Liver (tissue), 9 donors: ENCODE data around the gene MAPK1IP1L. TPM values are rescaled to one million over a fixed set of nuclear protein-coding genes. Genes with fewer than 3 reads are reported as not detected.

Experiments
- DNase-seq: peaks from one replicate; pipeline ENCODE4 v3.0.0-alpha.2; 2017; ENCODE audit warnings: low spot score
- H3K27ac ChIP-seq, 2 donors: one replicate each; pipeline ENCODE4 v1.7.0; 2013; ENCODE audit warnings: inconsistent platforms in 2 of 2, low read length in 2 of 2, control low read depth in 1 of 2, low read depth in 1 of 2, mild to moderate bottlenecking in 1 of 2
- H3K27me3 ChIP-seq, 4 donors: one replicate each; pipeline versions ENCODE4 v1.6.1 to v1.7.0; 2013; ENCODE audit warnings: low read length in 3 of 4, inconsistent platforms in 1 of 4, mild to moderate bottlenecking in 1 of 4, moderate library complexity in 1 of 4; ENCODE audit not compliant: control insufficient read depth in 4 of 4, insufficient read depth in 4 of 4
- H3K36me3 ChIP-seq, 4 donors: one replicate each; pipeline versions ENCODE4 v1.6.1 to v1.7.0; 2013; ENCODE audit warnings: low read length in 3 of 4, mild to moderate bottlenecking in 3 of 4, low read depth in 1 of 4, moderate library complexity in 1 of 4; ENCODE audit not compliant: control insufficient read depth in 4 of 4, insufficient read depth in 3 of 4
- H3K4me1 ChIP-seq, 4 donors: one replicate each; pipeline versions ENCODE4 v1.6.1 to v1.7.0; 2013; ENCODE audit warnings: low read length in 3 of 4, mild to moderate bottlenecking in 3 of 4, moderate library complexity in 1 of 4; ENCODE audit not compliant: control insufficient read depth in 4 of 4, insufficient read depth in 4 of 4
- H3K4me3 ChIP-seq, 3 donors: one replicate each; pipeline versions ENCODE4 v1.6.1 to v1.7.0; 2013; ENCODE audit warnings: low read length in 3 of 3, control low read depth in 1 of 3, low read depth in 1 of 3, mild to moderate bottlenecking in 1 of 3
- H3K9ac ChIP-seq, 2 donors: one replicate each; pipeline ENCODE4 v1.7.0; 2013; ENCODE audit warnings: low read length in 2 of 2, mild to moderate bottlenecking in 2 of 2, moderate library complexity in 2 of 2, control low read depth in 1 of 2, low read depth in 1 of 2
- H3K9me3 ChIP-seq, 4 donors: one replicate each; pipeline versions ENCODE4 v1.6.1 to v1.7.0; 2013; ENCODE audit warnings: low read length in 3 of 4; ENCODE audit not compliant: control insufficient read depth in 4 of 4
- CTCF ChIP-seq: fragments of 150-350 bp; IDR thresholded peaks from 2 replicates; pipeline ENCODE4 v1.5.1; 2017; ENCODE audit warnings: improper control_type of control experiment, low read depth, low read length; ENCODE audit not compliant: missing input control
- EGR1 ChIP-seq, 2 donors: IDR thresholded peaks; 2 replicates each; pipeline ENCODE4 v1.6.1; 2016 to 2018; ENCODE audit warnings: antibody characterized with exemption in 2 of 2, low read depth in 2 of 2
- FOXA1 ChIP-seq: IDR thresholded peaks from 2 replicates; pipeline ENCODE4 v1.6.1; 2016; ENCODE audit warnings: antibody characterized with exemption
- FOXA2 ChIP-seq: IDR thresholded peaks from 2 replicates; pipeline ENCODE4 v1.6.1; 2016; ENCODE audit warnings: antibody characterized with exemption
- GABPA ChIP-seq, 2 donors: IDR thresholded peaks in 1 of 2; conservative IDR thresholded peaks in 1 of 2; 2 replicates each; pipeline ENCODE4 v1.6.1; 2016; ENCODE audit warnings: antibody characterized with exemption in 2 of 2, mild to moderate bottlenecking in 1 of 2, moderate library complexity in 1 of 2
- HNF4A ChIP-seq, 2 donors: conservative IDR thresholded peaks; 2 replicates each; pipeline ENCODE4 v1.6.1; 2016; ENCODE audit warnings: antibody characterized with exemption in 2 of 2, mild to moderate bottlenecking in 2 of 2
- HNF4G ChIP-seq: IDR thresholded peaks from 2 replicates; pipeline ENCODE4 v1.6.1; 2016; ENCODE audit warnings: antibody characterized with exemption
- JUND ChIP-seq, 2 donors: IDR thresholded peaks; 2 replicates each; pipeline ENCODE4 v1.6.1; 2016; ENCODE audit warnings: antibody characterized with exemption in 2 of 2
- NR2F2 ChIP-seq: IDR thresholded peaks from 2 replicates; pipeline ENCODE4 v1.6.1; 2016; ENCODE audit warnings: antibody characterized with exemption
- RAD21 ChIP-seq, 2 donors: IDR thresholded peaks; 2 replicates each; pipeline ENCODE4 v1.6.1; 2016; ENCODE audit warnings: antibody characterized with exemption in 2 of 2, mild to moderate bottlenecking in 2 of 2
- REST ChIP-seq: IDR thresholded peaks from 2 replicates; pipeline ENCODE4 v1.6.1; 2016; ENCODE audit warnings: antibody characterized with exemption, mild to moderate bottlenecking
- RXRA ChIP-seq, 2 donors: IDR thresholded peaks; 2 replicates each; pipeline ENCODE4 v1.6.1; 2017 to 2018; ENCODE audit warnings: antibody characterized with exemption in 2 of 2, mild to moderate bottlenecking in 1 of 2
- SP1 ChIP-seq: IDR thresholded peaks from 2 replicates; pipeline ENCODE4 v1.6.1; 2018; ENCODE audit warnings: antibody characterized with exemption, mild to moderate bottlenecking
- TAF1 ChIP-seq: conservative IDR thresholded peaks from 2 replicates; pipeline ENCODE4 v1.6.1; 2016; ENCODE audit warnings: antibody characterized with exemption, mild to moderate bottlenecking
- YY1 ChIP-seq: IDR thresholded peaks from 2 replicates; pipeline ENCODE4 v1.6.1; 2016; ENCODE audit warnings: antibody characterized with exemption, mild to moderate bottlenecking
- ZBTB33 ChIP-seq: IDR thresholded peaks from 2 replicates; pipeline ENCODE4 v1.6.1; 2016; ENCODE audit warnings: antibody characterized with exemption
- WGBS: extraction: QIAGEN DNeasy Blood & Tissue Kit; methylation state at CpG from one replicate; pipeline ENCODE4 v1.1.7; 2013; 5-methylcytosine and 5-hydroxymethylcytosine counted together
- polyA plus RNA-seq, 2 donors: library from polyadenylated mRNA; stranded (reverse) in 1 of 2; unstranded in 1 of 2; fragments of 200-250 nt in 1 of 2; fragments of >200 nt in 1 of 2; fragmentation: Nextera tagmentation in 1 of 2; extraction: Ambion mirVana in 1 of 2; gene quantifications; one replicate each; pipeline versions ENCODE4 v1.2.1 to v1.2.3, GENCODE V29; 2013 to 2015
- total RNA-seq, 2 donors: library from RNA; depleted of rRNA; stranded (reverse); fragments of >200 nt; gene quantifications; one replicate each; pipeline ENCODE4 v1.2.3, GENCODE V29; 2014
- TF ChIP-seq, protein P1 (sequence below): IDR thresholded peaks from 2 replicates; pipeline ENCODE4 v1.6.1; 2016; ENCODE audit warnings: antibody characterized with exemption
- donor health status: healthy.
- donor health status: healthy.
- donor health status: healthy.
- donor health status: healthy.
- donor health status: healthy.

Gene MAPK1IP1L
- total and polyA plus RNA-seq, 4 donors: 11.8 to 25.2 (median 17.7) TPM

DNA sequence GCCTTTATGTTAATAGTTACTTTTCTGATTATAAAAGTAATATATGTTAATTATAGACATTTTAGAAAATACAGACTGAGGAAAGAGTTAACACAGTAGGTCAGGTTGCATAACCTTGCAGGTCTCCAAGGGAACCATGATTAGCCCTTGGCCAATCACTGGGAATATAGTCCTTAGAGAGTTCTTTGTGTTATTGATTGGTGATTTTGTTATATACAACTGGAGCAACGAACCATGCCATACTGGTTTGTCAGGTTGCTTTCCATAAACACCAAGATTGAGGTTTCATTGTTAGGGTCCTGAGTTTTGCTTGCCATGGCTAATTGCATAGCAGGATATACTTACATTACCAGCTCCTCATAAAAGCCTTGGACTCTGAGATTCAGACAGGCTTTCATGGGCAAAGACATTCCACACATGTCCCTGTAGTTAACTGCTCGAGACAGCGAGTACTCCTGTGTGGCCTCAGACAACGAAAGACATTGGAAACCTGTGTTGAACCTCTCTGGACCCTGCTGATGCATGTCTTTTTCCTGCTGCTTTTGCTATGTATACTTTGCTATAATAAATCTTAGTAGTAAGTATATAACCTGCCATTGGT, 33.7 kb downstream of the MAPK1IP1L start:
- no peak overlapping the region for H3K9ac ChIP-seq
- H3K36me3 ChIP-seq: no peaks in the 10 kb centered on the region
- no peak overlapping the region for H3K4me3 ChIP-seq
- no peak for DNase-seq
- H3K27ac ChIP-seq: no peak overlapping the region
- no peaks in the 10 kb centered on the region for H3K9me3 ChIP-seq
- H3K4me1 ChIP-seq: no peaks in the 10 kb centered on the region
- peaks cover 0 to 4% (median 0%) of the 10 kb centered on the region in 4 donors for H3K27me3 ChIP-seq
- TF ChIP-seq HNF4A (conservative IDR thresholded peaks at IDR 0.05) (no peak), SP1 (no peak), FOXA1 (no peak), FOXA2 (no peak), CTCF (no peak), ZBTB33 (no peak), YY1 (no peak), HNF4G (no peak), NR2F2 (no peak), TAF1 (no peak), JUND (IDR thresholded peaks at IDR 0.05) (no peak), GABPA (IDR thresholded peaks at IDR 0.05 in 1 of 2, conservative IDR thresholded peaks at IDR 0.05 in 1 of 2) (no peak), EGR1 (IDR thresholded peaks at IDR 0.05; ENCODE audit: low read depth in 2 of 2) (no peak), REST (no peak), RAD21 (IDR thresholded peaks at IDR 0.05) (no peak), RXRA (IDR thresholded peaks at IDR 0.05) (no peak)
- TF ChIP-seq, protein P1, sequence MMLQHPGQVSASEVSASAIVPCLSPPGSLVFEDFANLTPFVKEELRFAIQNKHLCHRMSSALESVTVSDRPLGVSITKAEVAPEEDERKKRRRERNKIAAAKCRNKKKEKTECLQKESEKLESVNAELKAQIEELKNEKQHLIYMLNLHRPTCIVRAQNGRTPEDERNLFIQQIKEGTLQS: no peak
- 47% methylated on average over 4 of the region's 4 CpGs for WGBS

DNA sequence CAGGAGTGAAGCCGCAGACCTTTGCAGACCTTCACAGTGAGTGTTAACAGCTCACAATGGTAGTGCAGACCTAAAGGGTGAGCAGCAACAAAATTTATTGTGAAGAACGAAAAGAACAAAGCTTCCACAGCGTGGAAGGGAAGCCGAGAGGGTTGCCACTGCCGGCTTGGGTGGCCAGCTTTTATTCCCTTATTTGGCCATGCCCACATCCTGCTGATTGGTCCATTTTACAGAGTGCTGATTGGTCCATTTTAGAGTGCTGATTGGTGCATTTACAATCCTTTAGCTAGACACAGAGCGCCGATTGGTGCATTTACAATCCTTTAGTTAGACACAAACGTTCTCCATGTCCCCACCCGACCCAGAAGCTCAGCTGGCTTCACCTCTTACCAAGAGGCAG, 35.5 kb downstream of the MAPK1IP1L start:
- no peaks in the 10 kb centered on the region for H3K36me3 ChIP-seq
- H3K9ac ChIP-seq: no peak overlapping the region
- no peak overlapping the region for H3K27ac ChIP-seq
- H3K27me3 ChIP-seq: no peaks in the 10 kb centered on the region
- no peaks in the 10 kb centered on the region for H3K9me3 ChIP-seq
- DNase-seq: no peak
- WGBS: 91% methylated on average over 9 of the region's 9 CpGs
- H3K4me1 ChIP-seq: no peaks in the 10 kb centered on the region
- no peak overlapping the region for H3K4me3 ChIP-seq
- no peak for TF ChIP-seq ZBTB33
- TF ChIP-seq REST: no peak
- TF ChIP-seq RXRA (IDR thresholded peaks at IDR 0.05): no peak
- TF ChIP-seq TAF1: no peak
- TF ChIP-seq GABPA (IDR thresholded peaks at IDR 0.05 in 1 of 2, conservative IDR thresholded peaks at IDR 0.05 in 1 of 2): no peak
- TF ChIP-seq, protein P1: no peak
